Caco-2 (cell line): Measurements from ENCODE around the gene NANS. TPM values are rescaled to one million over a fixed set of nuclear protein-coding genes. Genes with fewer than 3 reads are reported as not detected.

Experiments
- BruUV-seq: library from RNA; stranded (reverse); fragments of 400-500 nt; replicated peaks from 2 replicates; lab custom pipeline; 2021; lab: Mats Ljungman, UMichigan
- CTCF ChIA-PET: fragments of 300-600 bp; sonication (Branson Sonifier 250); formaldehyde crosslinking; loops from one replicate; lab custom pipeline; 2022; ENCODE audit warnings: antibody characterized with exemption; lab: Charles Lee
- POLR2A ChIA-PET: fragments of 300-600 bp; sonication (Branson Sonifier 250); formaldehyde crosslinking; loops from one replicate; lab custom pipeline; 2022; ENCODE audit warnings: antibody characterized with exemption; lab: Charles Lee
- DNase-seq, 2 experiments: peaks; one replicate each; pipeline versions ENCODE4 v3.0.0 to v3.0.0-alpha.2; 2020 to 2022
- H3K27me3 ChIP-seq: replicated peaks from 2 replicates; pipeline ENCODE4 v1.6.0; 2011; ENCODE audit warnings: low read length; ENCODE audit not compliant: control insufficient read depth, insufficient read depth
- H3K36me3 ChIP-seq: 2 replicates; pipeline ENCODE4 v1.5.1; 2011; ENCODE audit warnings: low read length; ENCODE audit not compliant: control insufficient read depth, insufficient read depth
- H3K4me1 ChIP-seq: fragments of 250-450 bp; sonication (Bioruptor Pico); 2 replicates; pipeline ENCODE4 v1.5.1; 2020; ENCODE audit warnings: mild to moderate bottlenecking
- H3K4me3 ChIP-seq: 2 replicates; pipeline ENCODE4 v1.5.1; 2011; ENCODE audit warnings: low read depth, mild to moderate bottlenecking, control low read depth, low read length
- H3K9me3 ChIP-seq: fragments of 250-450 bp; sonication (Bioruptor Pico); 2 replicates; pipeline ENCODE4 v1.5.1; 2020; ENCODE audit warnings: mild to moderate bottlenecking, moderate library complexity
- H3K27ac Mint-ChIP-seq: one replicate; pipeline ENCODE4 v1.8.0; 2022; ENCODE audit warnings: mixed read lengths; ENCODE audit not compliant: unreplicated experiment
- H3K27me3 Mint-ChIP-seq: one replicate; pipeline ENCODE4 v1.8.0; 2022; ENCODE audit warnings: mixed read lengths; ENCODE audit not compliant: insufficient read depth, unreplicated experiment
- H3K36me3 Mint-ChIP-seq: one replicate; pipeline ENCODE4 v1.8.0; 2022; ENCODE audit warnings: mild to moderate bottlenecking, mixed read lengths; ENCODE audit not compliant: insufficient read depth, unreplicated experiment
- H3K4me1 Mint-ChIP-seq: one replicate; pipeline ENCODE4 v1.8.0; 2022; ENCODE audit warnings: low read depth, mixed read lengths; ENCODE audit not compliant: unreplicated experiment
- H3K4me3 Mint-ChIP-seq: one replicate; pipeline ENCODE4 v1.8.0; 2022; ENCODE audit warnings: mild to moderate bottlenecking, moderate library complexity, mixed read lengths; ENCODE audit not compliant: unreplicated experiment
- H3K9me3 Mint-ChIP-seq: one replicate; pipeline ENCODE4 v1.8.0; 2022; ENCODE audit warnings: mixed read lengths; ENCODE audit not compliant: unreplicated experiment
- CTCF ChIP-seq, 2 experiments: fragments of 200-600 bp in 1 of 2; IDR thresholded peaks; 1 replicate in 1 of 2; 2 replicates in 1 of 2; pipeline versions ENCODE4 v1.5.1 to v1.8.0; 2011 to 2022; ENCODE audit warnings: antibody characterized with exemption in 1 of 2, control low read depth in 1 of 2, inconsistent platforms in 1 of 2, low read depth in 1 of 2, low read length in 1 of 2, mild to moderate bottlenecking in 1 of 2, moderate library complexity in 1 of 2; ENCODE audit not compliant: insufficient read depth in 1 of 2, severe bottlenecking in 1 of 2, unreplicated experiment in 1 of 2
- intact Hi-C: fragments of 100-400 bp; cut with micrococcal nuclease; formaldehyde crosslinking; loops from one replicate; pipeline ENCODE4 v1.10.0; 2022; ENCODE audit not compliant: unreplicated experiment
- total RNA-seq: library from RNA; stranded (reverse); gene quantifications from 2 replicates; pipeline ENCODE4 v1.2.3, GENCODE V29; 2022

Gene NANS
- total RNA-seq, 1 experiment from 2014 or later: 68.7 TPM

DNA sequence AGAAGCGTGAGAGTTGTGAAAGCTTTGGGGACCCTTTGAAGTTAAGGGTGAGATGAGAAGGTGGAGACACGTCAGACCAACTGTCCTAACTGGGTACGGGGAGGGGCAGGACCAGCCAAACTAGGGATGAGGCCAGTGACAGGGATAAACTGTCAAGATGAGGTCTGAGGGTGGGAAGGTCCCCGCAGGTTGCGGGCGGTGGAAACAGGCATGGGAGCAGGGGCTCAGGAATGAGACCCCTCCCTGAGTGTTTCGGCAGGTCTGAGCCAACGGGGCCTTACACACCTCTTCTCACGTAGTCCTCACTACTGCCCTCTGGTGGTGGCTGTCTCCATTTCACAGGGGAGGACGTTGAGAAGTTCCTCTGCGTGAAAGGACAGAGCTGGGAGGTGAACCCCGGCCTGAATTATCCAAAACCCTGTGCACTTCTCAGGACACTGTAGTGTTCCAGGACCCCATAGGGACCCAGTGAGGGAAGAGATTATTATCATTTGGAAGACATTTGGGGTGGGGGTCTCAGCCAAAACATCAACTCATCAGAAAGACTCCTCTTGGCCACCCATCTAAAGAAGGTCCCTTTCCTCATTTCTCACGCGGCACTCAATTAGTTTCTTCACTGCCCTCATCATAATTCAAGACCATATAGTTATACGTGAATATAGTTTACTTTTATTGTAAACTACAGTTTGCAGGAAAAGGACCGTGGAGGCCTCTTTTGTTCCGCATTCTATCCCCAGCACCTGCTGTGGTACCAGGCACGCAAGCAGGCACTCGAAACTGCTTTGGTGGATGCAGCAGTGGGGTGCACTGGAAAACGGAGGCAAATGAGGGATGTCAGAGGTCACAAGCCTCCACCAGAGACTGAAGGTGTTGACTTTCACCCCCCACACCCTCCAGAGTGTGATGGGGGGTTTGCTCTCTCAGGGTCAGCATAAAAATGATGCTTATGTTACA lies 21.7 kb upstream of the NANS start:
- Histone ChIP-seq H3K4me3 (no peak overlapping the region), H3K36me3 (no peaks in the 10 kb centered on the region), H3K9me3 (no peaks in the 10 kb centered on the region), H3K27me3 (no peaks in the 10 kb centered on the region), H3K4me1 (no peaks in the 10 kb centered on the region)
- no peaks in the 10 kb centered on the region for H3K36me3 Mint-ChIP-seq
- BruUV-seq: no TSS peak
- intact Hi-C loops: loop anchor here (1.0 kb wide), 1 partner anchor 112 kb away; no protein-coding TSS in a partner anchor
- peak; percentile 68 to 72 for TF ChIP-seq CTCF (IDR thresholded peaks at IDR 0.05; ENCODE audit: insufficient read depth in 1 of 2, low read depth in 1 of 2, low read length in 1 of 2, severe bottlenecking in 1 of 2, unreplicated experiment in 1 of 2)
- no peak overlapping the region for H3K27ac Mint-ChIP-seq
- H3K4me1 Mint-ChIP-seq: no peaks in the 10 kb centered on the region
- H3K4me3 Mint-ChIP-seq: no peak overlapping the region
- DNase-seq: peak; percentile 81 to 83
- no peaks in the 10 kb centered on the region for H3K9me3 Mint-ChIP-seq
- ChIA-PET CTCF (interaction anchor here (0.6 to 1.0 kb wide), 6 partner anchors 9 to 112 kb away, joined by 3 to 16 read pairs (median 4); partner anchors contain the start of genes ANP32B, NANS and TRMO), POLR2A (no interaction called here)
- H3K27me3 Mint-ChIP-seq: peaks cover 2% of the 10 kb centered on the region

DNA sequence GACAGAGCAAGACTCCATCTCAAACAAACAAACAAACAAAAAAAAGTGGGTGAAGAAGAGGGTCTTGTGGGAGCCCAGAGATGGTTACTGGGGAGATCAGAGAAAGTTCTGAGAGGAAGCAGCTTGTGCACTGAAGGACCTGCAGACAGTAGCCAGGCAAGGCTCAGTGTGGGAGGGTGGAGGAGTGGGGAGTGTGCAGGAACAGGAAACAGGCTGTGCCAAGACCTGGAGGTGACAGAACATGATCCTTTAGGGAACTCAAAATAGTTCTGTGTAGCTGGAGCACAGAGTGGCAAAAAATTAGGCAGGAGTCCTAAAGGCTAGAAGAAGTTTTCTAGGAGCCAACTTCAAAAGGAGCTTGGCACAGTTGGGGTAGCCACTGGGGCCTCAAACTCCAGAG lies 19.2 kb upstream of the NANS start:
- DNase-seq: no peak
- intact Hi-C loops: no loop called here
- Mint-ChIP-seq H3K9me3 (no peaks in the 10 kb centered on the region), H3K27ac (no peak overlapping the region), H3K4me3 (no peak overlapping the region), H3K36me3 (no peaks in the 10 kb centered on the region), H3K27me3 (peaks cover 6% of the 10 kb centered on the region), H3K4me1 (no peaks in the 10 kb centered on the region)
- no peaks in the 10 kb centered on the region for H3K4me1 ChIP-seq
- H3K9me3 ChIP-seq: no peaks in the 10 kb centered on the region
- POLR2A ChIA-PET: no interaction called here
- CTCF ChIA-PET: no interaction called here
- no peak overlapping the region for H3K4me3 ChIP-seq
- H3K27me3 ChIP-seq: no peaks in the 10 kb centered on the region
- H3K36me3 ChIP-seq: no peaks in the 10 kb centered on the region
- TF ChIP-seq CTCF (IDR thresholded peaks at IDR 0.05; ENCODE audit: insufficient read depth in 1 of 2, low read depth in 1 of 2, low read length in 1 of 2, severe bottlenecking in 1 of 2, unreplicated experiment in 1 of 2): no peak
- no TSS peak for BruUV-seq

GRCh38 chr9:98038958-98039357 lies 17.6 kb upstream of the NANS start:
- Histone ChIP-seq H3K36me3 (no peaks in the 10 kb centered on the region), H3K27me3 (no peaks in the 10 kb centered on the region), H3K4me1 (no peaks in the 10 kb centered on the region), H3K9me3 (no peaks in the 10 kb centered on the region), H3K4me3 (no peak overlapping the region)
- Mint-ChIP-seq H3K4me1 (no peaks in the 10 kb centered on the region), H3K4me3 (no peak overlapping the region), H3K27me3 (peaks cover 6% of the 10 kb centered on the region), H3K36me3 (no peaks in the 10 kb centered on the region), H3K27ac (no peak overlapping the region), H3K9me3 (no peaks in the 10 kb centered on the region)
- intact Hi-C loops: no loop called here
- ChIA-PET POLR2A (no interaction called here), CTCF (no interaction called here)
- no peak for TF ChIP-seq CTCF (IDR thresholded peaks at IDR 0.05; ENCODE audit: insufficient read depth in 1 of 2, low read depth in 1 of 2, low read length in 1 of 2, severe bottlenecking in 1 of 2, unreplicated experiment in 1 of 2)
- DNase-seq: no peak
- no TSS peak for BruUV-seq
